Gastroesophageal sphincter (tissue), 4 donors: ENCODE data around the gene GATC. TPM values are rescaled to one million over a fixed set of nuclear protein-coding genes. Genes with fewer than 3 reads are reported as not detected.

Experiments
- ATAC-seq: fragments of 150-250 bp; one replicate; pipeline ENCODE4 v1.9.1; 2016; ENCODE audit warnings: mild to moderate bottlenecking, moderate library complexity
- H3K27ac ChIP-seq, 4 donors: fragments of 200-600 bp; sonication (generic) in 3 of 4; 1 replicate in 3 of 4; 2 replicates in 1 of 4; pipeline ENCODE4 v1.5.1; 2016 to 2019
- H3K27me3 ChIP-seq: fragments of 200-600 bp; sonication (generic); one replicate; pipeline ENCODE4 v1.5.1; 2019
- H3K36me3 ChIP-seq, 2 donors: fragments of 200-600 bp; sonication (generic); one replicate each; pipeline ENCODE4 v1.5.1; 2019; ENCODE audit warnings: control low read depth in 1 of 2
- H3K4me1 ChIP-seq, 3 donors: fragments of 200-600 bp; sonication (generic); 1 replicate in 2 of 3; 2 replicates in 1 of 3; pipeline ENCODE4 v1.5.1; 2016 to 2019; ENCODE audit warnings: control low read depth in 2 of 3
- H3K4me3 ChIP-seq, 2 donors: fragments of 200-600 bp; sonication (generic); one replicate each; pipeline ENCODE4 v1.5.1; 2019; ENCODE audit warnings: mild to moderate bottlenecking in 1 of 2, moderate library complexity in 1 of 2
- H3K9me3 ChIP-seq, 3 donors: fragments of 200-600 bp; sonication (generic); one replicate each; pipeline ENCODE4 v1.5.1; 2017 to 2019; ENCODE audit warnings: control low read depth in 2 of 3
- EP300 ChIP-seq: sonication (generic); formaldehyde crosslinking; IDR thresholded peaks from one replicate; pipeline ENCODE4 v1.6.1; 2017; ENCODE audit warnings: antibody characterized with exemption, mild to moderate bottlenecking
- POLR2A ChIP-seq, 2 donors: fragments of 450-650 bp; IDR thresholded peaks; one replicate each; pipeline ENCODE4 v1.6.1; 2017; ENCODE audit warnings: antibody characterized with exemption in 2 of 2, mild to moderate bottlenecking in 2 of 2, moderate library complexity in 1 of 2
- POLR2AphosphoS5 ChIP-seq: sonication (generic); formaldehyde crosslinking; IDR thresholded peaks from one replicate; pipeline ENCODE4 v1.6.1; 2017; ENCODE audit warnings: antibody characterized with exemption
- WGBS, 2 donors: methylation state at CpG; one replicate each; pipeline ENCODE4 v1.1.5; 2018; ENCODE audit warnings: low coverage in 1 of 2; 5-methylcytosine and 5-hydroxymethylcytosine counted together
- total RNA-seq, 4 donors: library from RNA; depleted of rRNA; stranded (reverse); fragments of >200 nt; gene quantifications; one replicate each; pipeline ENCODE4 v1.1.0, GENCODE V29; 2016
- TF ChIP-seq, protein P1 (sequence below), 4 experiments: fragments of 200-600 bp in 2 of 4; fragments of 450-650 bp in 2 of 4; sonication (generic) in 1 of 4; IDR thresholded peaks; one replicate each; pipeline ENCODE4 v1.5.1; 2017 to 2019; ENCODE audit warnings: antibody characterized with exemption in 4 of 4, mild to moderate bottlenecking in 2 of 4, moderate library complexity in 2 of 4

The GATC gene, protein sequence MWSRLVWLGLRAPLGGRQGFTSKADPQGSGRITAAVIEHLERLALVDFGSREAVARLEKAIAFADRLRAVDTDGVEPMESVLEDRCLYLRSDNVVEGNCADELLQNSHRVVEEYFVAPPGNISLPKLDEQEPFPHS
- total RNA-seq: 10 to 100 TPM; 20.0 to 26.0 (median 23.2) TPM

DNA sequence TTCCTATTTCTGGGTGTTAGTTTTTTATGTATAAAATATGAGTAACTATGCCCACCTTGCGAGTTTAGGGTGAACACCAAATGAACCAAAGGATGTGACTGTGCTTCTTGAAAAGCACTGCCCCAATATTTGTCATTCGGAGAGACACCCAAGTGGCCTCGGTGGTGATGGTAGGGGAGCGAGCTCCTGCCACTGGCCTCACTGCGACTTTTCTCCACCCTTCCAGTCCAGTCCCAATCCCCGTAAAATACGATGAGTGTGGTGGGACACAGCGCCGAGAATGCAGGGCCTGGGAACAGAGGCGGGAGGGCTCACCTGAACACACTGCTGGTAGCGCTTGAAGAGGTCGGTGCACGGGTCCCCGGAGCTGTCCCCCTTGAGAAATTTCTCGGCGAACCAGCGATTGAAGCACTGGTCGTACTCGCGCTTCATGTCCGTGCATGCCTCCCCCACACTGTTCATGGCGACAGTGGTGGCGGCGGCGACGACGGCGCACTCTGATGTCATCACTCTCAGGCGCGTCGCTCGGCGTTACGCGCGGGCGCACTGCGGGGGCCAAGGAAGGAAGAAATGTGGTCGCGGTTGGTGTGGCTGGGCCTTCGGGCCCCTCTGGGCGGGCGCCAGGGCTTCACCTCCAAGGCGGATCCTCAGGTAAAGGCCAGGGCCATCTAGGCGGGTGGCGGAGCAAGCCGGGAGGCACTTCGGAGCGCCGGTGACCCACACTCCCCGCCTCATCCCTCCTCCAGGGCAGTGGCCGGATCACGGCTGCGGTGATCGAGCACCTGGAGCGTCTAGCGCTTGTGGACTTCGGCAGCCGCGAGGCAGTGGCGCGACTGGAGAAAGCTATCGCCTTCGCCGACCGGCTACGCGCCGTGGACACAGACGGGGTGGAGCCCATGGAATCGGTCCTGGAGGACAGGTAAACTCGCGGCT lies at the start of gene GATC, which contains the start of gene TRIAP1:
TSS of gene GATC (plus strand) at position 534 of the 933 bp plus-strand sequence. CDS start at position 571, 37 bp downstream.
TSS of gene TRIAP1 (minus strand) at position 474 of the 933 bp plus-strand sequence. CDS start at position 462, 12 bp downstream.
- peak; percentile 97 for ATAC-seq
- Histone ChIP-seq H3K27me3 (no peaks in the 10 kb centered on the region), H3K4me1 (peaks cover 3 to 50% (median 14%) of the 10 kb centered on the region in 3 donors), H3K9me3 (no peaks in the 10 kb centered on the region), H3K4me3 (peak within 1 kb of the TSS; percentile 88 to 96), H3K27ac (peak within 1 kb of the TSS; percentile 78 to 94 (median 90)), H3K36me3 (peaks cover 0 to 43% of the 10 kb centered on the region in 2 donors)
- TF ChIP-seq EP300: no peak
- TF ChIP-seq, protein P1, sequence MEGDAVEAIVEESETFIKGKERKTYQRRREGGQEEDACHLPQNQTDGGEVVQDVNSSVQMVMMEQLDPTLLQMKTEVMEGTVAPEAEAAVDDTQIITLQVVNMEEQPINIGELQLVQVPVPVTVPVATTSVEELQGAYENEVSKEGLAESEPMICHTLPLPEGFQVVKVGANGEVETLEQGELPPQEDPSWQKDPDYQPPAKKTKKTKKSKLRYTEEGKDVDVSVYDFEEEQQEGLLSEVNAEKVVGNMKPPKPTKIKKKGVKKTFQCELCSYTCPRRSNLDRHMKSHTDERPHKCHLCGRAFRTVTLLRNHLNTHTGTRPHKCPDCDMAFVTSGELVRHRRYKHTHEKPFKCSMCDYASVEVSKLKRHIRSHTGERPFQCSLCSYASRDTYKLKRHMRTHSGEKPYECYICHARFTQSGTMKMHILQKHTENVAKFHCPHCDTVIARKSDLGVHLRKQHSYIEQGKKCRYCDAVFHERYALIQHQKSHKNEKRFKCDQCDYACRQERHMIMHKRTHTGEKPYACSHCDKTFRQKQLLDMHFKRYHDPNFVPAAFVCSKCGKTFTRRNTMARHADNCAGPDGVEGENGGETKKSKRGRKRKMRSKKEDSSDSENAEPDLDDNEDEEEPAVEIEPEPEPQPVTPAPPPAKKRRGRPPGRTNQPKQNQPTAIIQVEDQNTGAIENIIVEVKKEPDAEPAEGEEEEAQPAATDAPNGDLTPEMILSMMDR (IDR thresholded peaks at IDR 0.05): peak in 2 of 4 experiments; percentile 16 to 22
- TF ChIP-seq POLR2AphosphoS5: peak; percentile 98
- TF ChIP-seq POLR2A (IDR thresholded peaks at IDR 0.05): peak; percentile 73 to 76
- 0% methylated on average over 2 of the region's 73 CpGs; no CpG with 5 or more reads in 1 of the 2 donors for WGBS, 2 donors

DNA sequence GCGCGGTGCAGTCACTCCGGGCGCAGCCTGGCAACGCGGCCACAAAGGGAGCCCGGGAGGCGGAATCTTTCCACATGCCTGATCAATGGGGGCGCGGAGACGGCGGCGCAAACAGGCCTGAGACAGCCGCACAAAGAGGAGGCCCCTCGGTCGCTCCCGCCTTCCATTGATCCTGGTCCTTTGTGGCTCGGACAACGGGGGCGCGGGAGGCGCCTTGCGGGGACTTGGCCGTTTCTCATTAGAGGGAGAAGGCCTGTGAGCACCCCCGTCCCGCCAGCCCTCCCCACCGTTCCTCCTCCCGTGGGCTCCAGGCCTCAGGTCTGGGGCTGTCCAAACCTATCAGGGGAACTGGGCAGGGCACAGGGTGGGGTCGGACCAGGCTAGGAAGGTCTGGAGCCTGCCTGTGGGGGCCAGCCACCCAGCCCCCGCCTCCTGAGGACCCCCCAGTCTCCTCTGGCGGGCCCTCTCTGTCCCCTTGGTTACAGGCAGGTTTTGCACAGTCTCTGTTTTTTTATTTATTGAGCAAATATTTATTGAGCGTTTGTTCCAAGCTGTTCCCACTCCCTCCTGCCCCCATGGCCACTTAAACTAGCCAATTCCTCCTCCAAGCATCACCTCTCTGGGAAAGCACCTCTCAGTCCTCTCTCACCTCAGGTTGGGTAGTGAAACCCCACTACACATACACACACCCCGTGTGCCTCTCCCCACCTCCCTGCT lies 48.3 kb upstream of the GATC start:
- no peak for ATAC-seq
- H3K27me3 ChIP-seq: peaks cover 71% of the 10 kb centered on the region
- TF ChIP-seq EP300 (no peak), POLR2A (IDR thresholded peaks at IDR 0.05) (no peak)
- H3K4me3 ChIP-seq: no peak overlapping the region
- no peak overlapping the region for H3K27ac ChIP-seq
- WGBS, 2 donors: 50 to 67% methylated on average over 1 to 2 of the region's 33 CpGs
- H3K36me3 ChIP-seq: no peaks in the 10 kb centered on the region
- no peaks in the 10 kb centered on the region for H3K4me1 ChIP-seq
- no peaks in the 10 kb centered on the region for H3K9me3 ChIP-seq

DNA sequence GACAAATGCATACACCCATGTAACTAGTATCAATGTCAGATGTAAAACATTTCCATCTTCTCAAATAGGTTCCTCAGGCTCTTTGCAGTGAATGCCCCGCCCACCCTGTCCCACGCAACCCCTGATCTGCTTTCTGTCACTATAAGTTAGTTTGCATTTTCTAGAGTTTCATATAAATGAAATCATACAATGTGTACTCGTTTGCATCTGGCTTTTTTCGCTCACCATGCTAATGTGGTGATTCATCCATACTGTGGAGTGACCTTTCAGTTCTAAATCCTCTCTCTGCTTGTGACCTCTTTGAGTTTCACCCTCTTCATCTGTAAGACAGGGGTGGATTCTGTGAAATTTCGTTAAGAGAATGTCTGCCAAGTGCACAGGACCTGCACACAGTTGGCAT lies 46.7 kb upstream of the GATC start:
- H3K27me3 ChIP-seq: peaks cover 56% of the 10 kb centered on the region
- TF ChIP-seq POLR2AphosphoS5 (no peak), POLR2A (IDR thresholded peaks at IDR 0.05) (no peak), EP300 (no peak)
- TF ChIP-seq, protein P1 (IDR thresholded peaks at IDR 0.05): no peak
- WGBS, 2 donors: 45 to 60% methylated on average over 5 of the region's 5 CpGs
- no peak overlapping the region for H3K27ac ChIP-seq
- ATAC-seq: no peak
- no peaks in the 10 kb centered on the region for H3K9me3 ChIP-seq
- no peak overlapping the region for H3K4me3 ChIP-seq
- no peaks in the 10 kb centered on the region for H3K36me3 ChIP-seq
- H3K4me1 ChIP-seq: no peaks in the 10 kb centered on the region

DNA sequence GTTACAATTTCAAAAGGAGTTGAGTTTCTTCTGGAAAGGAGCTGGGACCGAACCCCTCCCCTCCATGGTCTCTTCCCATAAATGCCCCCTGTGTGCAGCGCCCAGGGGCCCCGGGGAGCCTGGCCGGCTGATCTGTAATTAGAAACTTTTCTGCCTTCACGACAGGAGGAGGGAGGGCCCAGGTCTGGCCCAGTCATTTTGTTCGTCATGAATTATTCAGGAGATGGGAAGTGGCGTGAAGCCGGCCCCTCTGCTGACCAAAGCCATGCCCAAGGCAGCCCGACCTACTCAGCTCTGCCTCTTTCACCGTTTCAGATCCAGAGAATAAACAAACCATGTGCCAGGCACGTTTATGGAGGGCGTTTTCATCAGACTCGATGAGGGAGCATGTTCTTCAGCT lies 44.0 kb upstream of the GATC start:
- H3K4me1 ChIP-seq: no peaks in the 10 kb centered on the region

More for the DNA sequence above, 44.0 kb upstream of the GATC start:
- ATAC-seq: no peak
- WGBS, 2 donors: 0 to 50% methylated on average over 1 of the region's 13 CpGs
- TF ChIP-seq POLR2A (IDR thresholded peaks at IDR 0.05): no peak
- TF ChIP-seq, protein P1 (IDR thresholded peaks at IDR 0.05): no peak
- no peak for TF ChIP-seq EP300
- Histone ChIP-seq H3K4me3 (no peak overlapping the region), H3K27ac (no peak overlapping the region), H3K36me3 (no peaks in the 10 kb centered on the region), H3K9me3 (no peaks in the 10 kb centered on the region), H3K27me3 (peaks cover 33% of the 10 kb centered on the region)
